ENCODE results near the gene RAMP3. TPM values are rescaled to one million over a fixed set of nuclear protein-coding genes. Genes with fewer than 3 reads are reported as not detected.

The RAMP3 gene
- total RNA-seq, 2 donors from 2014 or later: not detected

GRCh38 chr7:45230611-45231165, 73.1 kb downstream of the RAMP3 start:
- H3K9me3 ChIP-seq (ENCODE audit: control insufficient read depth, low read length): no peaks in the 10 kb centered on the region
- no peaks in the 10 kb centered on the region for H3K27me3 Mint-ChIP-seq (ENCODE audit: insufficient read depth)
- no peaks in the 10 kb centered on the region for H3K36me3 Mint-ChIP-seq (ENCODE audit: low read depth)
- WGBS, 2 experiments (ENCODE audit: insufficient coverage in 1 of 2, insufficient read length in 1 of 2): 73 to 84% methylated on average over 3 to 4 of the region's 4 CpGs
- H3K27me3 ChIP-seq (ENCODE audit: control insufficient read depth, insufficient read depth, low read length, poor library complexity, severe bottlenecking): no peaks in the 10 kb centered on the region
- no peak for DNase-seq
- peaks cover 5% of the 10 kb centered on the region for H3K4me1 Mint-ChIP-seq
- H3K4me1 ChIP-seq (ENCODE audit: control insufficient read depth, insufficient read depth, low read length): no peaks in the 10 kb centered on the region
- no peak overlapping the region for H3K27ac Mint-ChIP-seq
- H3K9me3 Mint-ChIP-seq: no peaks in the 10 kb centered on the region
- TF ChIP-seq, protein P1, sequence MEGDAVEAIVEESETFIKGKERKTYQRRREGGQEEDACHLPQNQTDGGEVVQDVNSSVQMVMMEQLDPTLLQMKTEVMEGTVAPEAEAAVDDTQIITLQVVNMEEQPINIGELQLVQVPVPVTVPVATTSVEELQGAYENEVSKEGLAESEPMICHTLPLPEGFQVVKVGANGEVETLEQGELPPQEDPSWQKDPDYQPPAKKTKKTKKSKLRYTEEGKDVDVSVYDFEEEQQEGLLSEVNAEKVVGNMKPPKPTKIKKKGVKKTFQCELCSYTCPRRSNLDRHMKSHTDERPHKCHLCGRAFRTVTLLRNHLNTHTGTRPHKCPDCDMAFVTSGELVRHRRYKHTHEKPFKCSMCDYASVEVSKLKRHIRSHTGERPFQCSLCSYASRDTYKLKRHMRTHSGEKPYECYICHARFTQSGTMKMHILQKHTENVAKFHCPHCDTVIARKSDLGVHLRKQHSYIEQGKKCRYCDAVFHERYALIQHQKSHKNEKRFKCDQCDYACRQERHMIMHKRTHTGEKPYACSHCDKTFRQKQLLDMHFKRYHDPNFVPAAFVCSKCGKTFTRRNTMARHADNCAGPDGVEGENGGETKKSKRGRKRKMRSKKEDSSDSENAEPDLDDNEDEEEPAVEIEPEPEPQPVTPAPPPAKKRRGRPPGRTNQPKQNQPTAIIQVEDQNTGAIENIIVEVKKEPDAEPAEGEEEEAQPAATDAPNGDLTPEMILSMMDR (conservative IDR thresholded peaks at IDR 0.05): no peak
- H3K9ac ChIP-seq (ENCODE audit: extremely low read depth, low read length, poor library complexity, severe bottlenecking): no peak overlapping the region
- no peak overlapping the region for H3K27ac ChIP-seq (ENCODE audit: low read depth, low read length)
- no peak overlapping the region for H3K4me3 ChIP-seq (ENCODE audit: low read length)
- no peak overlapping the region for H3K4me3 Mint-ChIP-seq
- no peaks in the 10 kb centered on the region for H3K36me3 ChIP-seq (ENCODE audit: control insufficient read depth, insufficient read depth, low read length)

GRCh38 chr7:45233249-45233775, 75.7 kb downstream of the RAMP3 start:
- H3K36me3 ChIP-seq (ENCODE audit: control insufficient read depth, insufficient read depth, low read length): no peaks in the 10 kb centered on the region
- no peaks in the 10 kb centered on the region for H3K4me1 ChIP-seq (ENCODE audit: control insufficient read depth, insufficient read depth, low read length)
- no peak overlapping the region for H3K27ac Mint-ChIP-seq

More at GRCh38 chr7:45233249-45233775, 75.7 kb downstream of the RAMP3 start:
- H3K9me3 Mint-ChIP-seq: no peaks in the 10 kb centered on the region
- Histone ChIP-seq H3K27me3 (ENCODE audit: control insufficient read depth, insufficient read depth, low read length, poor library complexity, severe bottlenecking) (no peaks in the 10 kb centered on the region), H3K9ac (ENCODE audit: extremely low read depth, low read length, poor library complexity, severe bottlenecking) (no peak overlapping the region), H3K9me3 (ENCODE audit: control insufficient read depth, low read length) (no peaks in the 10 kb centered on the region), H3K27ac (ENCODE audit: low read depth, low read length) (no peak overlapping the region), H3K4me3 (ENCODE audit: low read length) (no peak overlapping the region)
- peaks cover 5% of the 10 kb centered on the region for H3K4me1 Mint-ChIP-seq
- TF ChIP-seq, protein P1 (conservative IDR thresholded peaks at IDR 0.05): no peak
- H3K36me3 Mint-ChIP-seq (ENCODE audit: low read depth): no peaks in the 10 kb centered on the region
- H3K27me3 Mint-ChIP-seq (ENCODE audit: insufficient read depth): no peaks in the 10 kb centered on the region
- 83% methylated on average over 1 of the region's 1 CpG for WGBS, 2 experiments (ENCODE audit: insufficient coverage in 1 of 2, insufficient read length in 1 of 2)
- no peak overlapping the region for H3K4me3 Mint-ChIP-seq
- no peak for DNase-seq

Other genes starting within 250 kb of the RAMP3 start
- gene MYO1G, start 178.8 kb upstream of the RAMP3 start, total RNA-seq: under 1 TPM; 0.11 to 0.33 TPM
- 10 to 100 TPM; 37.4 to 38.1 TPM for gene CCM2, start 157.6 kb upstream of the RAMP3 start, total RNA-seq
- gene NACAD, start 68.8 kb upstream of the RAMP3 start, total RNA-seq: 1 to 10 TPM; 5.8 to 6.7 TPM
- 10 to 100 TPM; 66.7 to 95.9 TPM for gene TBRG4, start 46.1 kb upstream of the RAMP3 start, total RNA-seq